A673 (cell line): Measurements from ENCODE around the gene ACIN1.

ENCODE experiments used
- EZH2 ChIP-seq: fragments of 200-600 bp; sonication (generic); IDR thresholded peaks from 2 replicates; pipeline ENCODE4 v1.6.1; 2017; ENCODE audit warnings: borderline replicate concordance, low read depth, mild to moderate bottlenecking, mixed read lengths, antibody characterized with exemption, low read length; ENCODE audit not compliant: poor library complexity, severe bottlenecking
- TF ChIP-seq, protein P1 (sequence below): fragments of 300-800, 200-600 bp; sonication (generic); conservative IDR thresholded peaks from 2 replicates; pipeline ENCODE4 v1.5.1; 2017; ENCODE audit warnings: low read depth, mild to moderate bottlenecking, antibody characterized with exemption, low read length, moderate library complexity, mixed read lengths

DNA sequence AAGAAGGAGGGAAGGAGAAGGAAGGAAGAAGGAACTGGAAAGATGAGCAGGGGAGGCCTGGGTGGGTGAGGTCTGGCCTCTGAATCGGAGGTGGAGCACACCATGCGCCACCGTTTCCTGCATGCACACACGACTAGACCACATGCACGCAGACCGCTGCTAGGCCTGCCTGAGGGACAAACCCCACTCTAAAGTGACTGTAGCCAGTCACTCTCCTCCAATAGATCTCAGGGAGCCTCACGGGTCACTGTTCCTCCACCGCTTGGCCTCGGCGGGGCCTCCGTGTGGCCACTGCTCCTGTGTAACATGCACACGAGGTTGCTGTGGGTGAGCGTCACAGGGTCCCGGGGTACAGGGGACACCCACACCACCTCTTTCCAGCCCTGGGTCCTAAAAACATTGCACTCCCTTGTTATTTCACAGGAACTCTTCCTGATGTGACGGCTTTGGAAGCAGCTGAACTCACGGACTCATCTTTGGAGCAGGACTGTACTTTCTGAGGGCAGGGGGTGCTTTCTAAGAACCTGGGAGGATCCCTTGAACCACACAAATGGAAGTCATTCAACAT lies 41.7 kb upstream of the ACIN1 start:
- TF ChIP-seq, protein P1, sequence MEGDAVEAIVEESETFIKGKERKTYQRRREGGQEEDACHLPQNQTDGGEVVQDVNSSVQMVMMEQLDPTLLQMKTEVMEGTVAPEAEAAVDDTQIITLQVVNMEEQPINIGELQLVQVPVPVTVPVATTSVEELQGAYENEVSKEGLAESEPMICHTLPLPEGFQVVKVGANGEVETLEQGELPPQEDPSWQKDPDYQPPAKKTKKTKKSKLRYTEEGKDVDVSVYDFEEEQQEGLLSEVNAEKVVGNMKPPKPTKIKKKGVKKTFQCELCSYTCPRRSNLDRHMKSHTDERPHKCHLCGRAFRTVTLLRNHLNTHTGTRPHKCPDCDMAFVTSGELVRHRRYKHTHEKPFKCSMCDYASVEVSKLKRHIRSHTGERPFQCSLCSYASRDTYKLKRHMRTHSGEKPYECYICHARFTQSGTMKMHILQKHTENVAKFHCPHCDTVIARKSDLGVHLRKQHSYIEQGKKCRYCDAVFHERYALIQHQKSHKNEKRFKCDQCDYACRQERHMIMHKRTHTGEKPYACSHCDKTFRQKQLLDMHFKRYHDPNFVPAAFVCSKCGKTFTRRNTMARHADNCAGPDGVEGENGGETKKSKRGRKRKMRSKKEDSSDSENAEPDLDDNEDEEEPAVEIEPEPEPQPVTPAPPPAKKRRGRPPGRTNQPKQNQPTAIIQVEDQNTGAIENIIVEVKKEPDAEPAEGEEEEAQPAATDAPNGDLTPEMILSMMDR = no peak
- TF ChIP-seq EZH2 = no peak
